Calu3 (cell line): ENCODE results near the gene YAF2. TPM values are rescaled to one million over a fixed set of nuclear protein-coding genes. Genes with fewer than 3 reads are reported as not detected.

ENCODE experiments used
- BruUV-seq: library from RNA; stranded (reverse); fragments of 400-500 nt; replicated peaks from 2 replicates; lab custom pipeline; 2021; lab: Mats Ljungman, UMichigan
- CTCF ChIA-PET: fragments of 300-600 bp; sonication (Branson Sonifier 250); formaldehyde crosslinking; loops from one replicate; lab custom pipeline; 2022; ENCODE audit warnings: antibody characterized with exemption; lab: Charles Lee
- DNase-seq: peaks from one replicate; pipeline ENCODE4 v3.0.0; 2022
- H3K27ac Mint-ChIP-seq: one replicate; pipeline ENCODE4 v1.8.0; 2022; ENCODE audit warnings: mixed read lengths; ENCODE audit not compliant: unreplicated experiment
- H3K27me3 Mint-ChIP-seq: one replicate; pipeline ENCODE4 v1.8.0; 2022; ENCODE audit warnings: mixed read lengths; ENCODE audit not compliant: unreplicated experiment
- H3K36me3 Mint-ChIP-seq: one replicate; pipeline ENCODE4 v1.8.0; 2022; ENCODE audit warnings: mild to moderate bottlenecking, moderate library complexity, mixed read lengths; ENCODE audit not compliant: insufficient read depth, unreplicated experiment
- H3K4me1 Mint-ChIP-seq: one replicate; pipeline ENCODE4 v1.8.0; 2022; ENCODE audit warnings: mild to moderate bottlenecking, low read depth, mixed read lengths; ENCODE audit not compliant: unreplicated experiment
- H3K4me3 Mint-ChIP-seq: one replicate; pipeline ENCODE4 v1.8.0; 2022; ENCODE audit warnings: mild to moderate bottlenecking, low read depth, moderate library complexity, mixed read lengths; ENCODE audit not compliant: unreplicated experiment
- H3K9me3 Mint-ChIP-seq: one replicate; pipeline ENCODE4 v1.8.0; 2022; ENCODE audit warnings: low read depth, mixed read lengths; ENCODE audit not compliant: unreplicated experiment
- CTCF ChIP-seq: fragments of 200-600 bp; IDR thresholded peaks from one replicate; pipeline ENCODE4 v1.8.0; 2022; ENCODE audit warnings: antibody characterized with exemption; ENCODE audit not compliant: unreplicated experiment
- intact Hi-C: fragments of 100-400 bp; cut with micrococcal nuclease; formaldehyde crosslinking; loops from one replicate; pipeline ENCODE4 v1.10.0; 2022; ENCODE audit not compliant: unreplicated experiment
- total RNA-seq: library from RNA; stranded (reverse); gene quantifications from 2 replicates; pipeline ENCODE4 v1.2.3, GENCODE V29; 2022

The YAF2 gene
- total RNA-seq, 1 experiment from 2014 or later: 18.9 TPM

DNA sequence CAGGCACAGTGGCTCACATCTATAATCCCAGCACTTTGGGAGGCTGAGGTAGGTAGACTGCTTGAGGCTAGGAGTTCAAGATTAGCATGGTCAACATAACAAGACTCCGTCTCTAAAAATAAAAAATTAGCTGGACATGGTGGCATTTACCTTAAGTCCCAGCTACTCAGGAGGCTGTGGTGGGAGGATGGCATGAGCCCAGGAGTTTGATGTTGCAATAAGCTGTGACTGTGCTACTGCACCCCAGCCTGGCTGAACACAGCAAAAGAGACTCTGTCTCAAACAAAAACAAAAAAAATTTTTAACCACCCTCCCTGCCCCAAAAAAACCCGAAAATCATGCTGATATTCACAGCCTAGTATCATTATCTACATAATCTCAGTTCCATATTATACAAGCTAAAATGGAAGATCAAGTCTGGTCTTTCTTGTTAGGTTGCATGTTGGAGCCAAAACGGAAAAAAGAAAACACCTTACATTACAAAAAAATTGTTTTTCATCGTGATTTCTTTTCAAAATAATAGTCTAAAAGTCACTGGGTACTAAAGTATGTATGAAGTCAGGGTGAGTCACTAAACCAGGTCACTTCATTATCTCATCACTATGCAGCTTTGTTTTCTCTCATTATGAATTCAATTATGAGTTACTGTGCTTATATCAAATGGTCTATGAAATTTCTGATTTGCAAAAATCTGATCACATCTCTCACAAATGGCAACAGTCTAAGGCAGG is 107.2 kb downstream of the YAF2 start:
- CTCF ChIA-PET: interaction anchor here (0.5 to 0.9 kb wide), 3 partner anchors 9 to 201 kb away, joined by 3 to 4 read pairs (median 4); no protein-coding TSS in a partner anchor
- H3K27ac Mint-ChIP-seq: no peak overlapping the region
- no peak for DNase-seq
- no peak overlapping the region for H3K4me3 Mint-ChIP-seq
- no peaks in the 10 kb centered on the region for H3K27me3 Mint-ChIP-seq
- no peak for TF ChIP-seq CTCF
- peaks cover 19% of the 10 kb centered on the region for H3K4me1 Mint-ChIP-seq
- H3K9me3 Mint-ChIP-seq: no peaks in the 10 kb centered on the region
- H3K36me3 Mint-ChIP-seq: no peaks in the 10 kb centered on the region
- intact Hi-C loops: no loop called here
- no TSS peak for BruUV-seq

DNA sequence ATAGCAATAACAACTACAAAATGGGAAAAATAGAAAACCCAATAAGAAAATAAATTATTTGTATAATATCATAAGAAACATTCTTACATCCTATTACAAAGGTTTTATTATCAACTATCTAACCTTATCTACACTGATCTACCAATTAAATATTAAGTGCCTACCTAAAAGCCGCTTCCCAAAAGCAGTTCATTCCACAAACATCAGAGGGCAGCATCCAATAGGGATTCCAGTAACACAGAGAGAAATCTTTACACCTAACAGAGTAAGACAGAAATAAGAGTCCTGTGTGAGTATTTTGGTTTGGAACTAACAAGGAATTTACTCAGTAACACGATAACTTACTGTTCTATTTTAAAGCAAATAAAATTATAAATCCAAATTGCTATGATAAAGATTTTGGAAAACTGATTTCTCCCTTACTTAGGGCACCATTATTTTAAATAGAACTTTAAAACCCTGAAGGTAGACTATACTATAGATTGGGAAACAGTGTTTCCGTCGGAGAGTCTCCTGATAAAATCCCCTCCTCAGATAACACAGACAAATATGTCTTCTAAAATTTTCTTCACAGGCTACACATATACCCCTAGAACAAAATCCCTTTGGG is 108.3 kb downstream of the YAF2 start:
- Mint-ChIP-seq H3K27ac (no peak overlapping the region), H3K4me1 (peaks cover 13% of the 10 kb centered on the region), H3K4me3 (no peak overlapping the region), H3K36me3 (no peaks in the 10 kb centered on the region), H3K9me3 (no peaks in the 10 kb centered on the region), H3K27me3 (no peaks in the 10 kb centered on the region)
- CTCF ChIA-PET: no interaction called here
- intact Hi-C loops: loop anchor here (1.0 to 10.0 kb wide), 2 partner anchors 203 to 1205 kb away; no protein-coding TSS in a partner anchor
- peak; percentile 41 for DNase-seq
- peak; percentile 21 for TF ChIP-seq CTCF
- BruUV-seq: no TSS peak

DNA sequence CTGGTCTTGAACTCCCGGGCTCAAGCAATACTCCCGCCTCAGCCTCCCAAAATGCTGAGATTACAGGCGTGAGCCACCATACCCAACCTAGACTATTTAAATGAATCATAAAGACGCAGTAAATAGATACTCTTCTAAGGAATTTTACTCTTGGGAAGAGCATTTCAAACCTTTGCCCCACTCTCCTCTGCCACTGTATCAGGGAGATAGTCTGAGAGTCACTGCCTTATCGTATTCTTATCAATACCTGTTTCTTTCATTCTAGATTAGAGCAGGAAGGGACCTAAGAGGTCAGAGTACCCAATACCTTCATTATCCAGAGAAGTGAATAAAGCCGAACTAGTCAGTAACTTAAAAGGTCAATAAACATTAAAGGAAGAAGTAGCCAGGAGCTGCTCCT is 109.2 kb downstream of the YAF2 start:
- no peak for DNase-seq
- CTCF ChIA-PET: no interaction called here
- H3K27me3 Mint-ChIP-seq: no peaks in the 10 kb centered on the region
- no peaks in the 10 kb centered on the region for H3K36me3 Mint-ChIP-seq
- no peak overlapping the region for H3K27ac Mint-ChIP-seq
- BruUV-seq: no TSS peak
- TF ChIP-seq CTCF: no peak
- intact Hi-C loops: loop anchor here (1.0 to 10.0 kb wide), 2 partner anchors 203 to 1206 kb away; no protein-coding TSS in a partner anchor
- no peaks in the 10 kb centered on the region for H3K9me3 Mint-ChIP-seq
- peaks cover 13% of the 10 kb centered on the region for H3K4me1 Mint-ChIP-seq
- no peak overlapping the region for H3K4me3 Mint-ChIP-seq

DNA sequence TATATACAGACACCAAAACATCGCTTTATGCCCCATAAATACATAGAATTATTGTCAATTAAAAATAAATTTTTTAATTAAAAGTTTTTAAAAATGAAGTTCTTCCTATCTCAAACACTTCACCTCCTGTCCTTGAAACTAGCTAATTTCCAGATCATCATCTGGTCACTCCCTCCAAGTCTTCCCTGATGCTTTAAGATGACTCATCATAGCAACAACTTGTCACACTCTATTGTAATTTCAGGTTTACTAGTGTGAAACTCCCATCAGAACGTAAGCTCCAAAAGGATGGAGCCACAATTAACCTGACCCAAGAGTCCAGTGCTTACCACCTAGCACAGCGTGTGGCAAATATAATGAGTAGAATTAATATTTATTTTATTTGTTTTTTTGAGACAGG is 109.7 kb downstream of the YAF2 start:
- H3K27me3 Mint-ChIP-seq: no peaks in the 10 kb centered on the region
- no peaks in the 10 kb centered on the region for H3K36me3 Mint-ChIP-seq
- intact Hi-C loops: loop anchor here (10.0 kb wide), 1 partner anchor 1206 kb away; no protein-coding TSS in a partner anchor
- CTCF ChIA-PET: no interaction called here
- no peak overlapping the region for H3K4me3 Mint-ChIP-seq
- BruUV-seq: no TSS peak
- no peaks in the 10 kb centered on the region for H3K9me3 Mint-ChIP-seq
- no peak for DNase-seq
- TF ChIP-seq CTCF: no peak
- no peak overlapping the region for H3K27ac Mint-ChIP-seq
- peaks cover 13% of the 10 kb centered on the region for H3K4me1 Mint-ChIP-seq
